Gastroesophageal sphincter (tissue), 4 donors: Measurements from ENCODE around the gene RNF44. TPM values are rescaled to one million over a fixed set of nuclear protein-coding genes. Genes with fewer than 3 reads are reported as not detected.
"Not testable (repeated sequence)": the region's sequence is repeated elsewhere in the genome, so short reads cannot be mapped to it uniquely, and the experiment has no call there.

Experiments used
- ATAC-seq: fragments of 150-250 bp; one replicate; pipeline ENCODE4 v1.9.1; 2016; ENCODE audit warnings: mild to moderate bottlenecking, moderate library complexity
- H3K27ac ChIP-seq, 4 donors: fragments of 200-600 bp; sonication (generic) in 3 of 4; 1 replicate in 3 of 4; 2 replicates in 1 of 4; pipeline ENCODE4 v1.5.1; 2016 to 2019
- H3K27me3 ChIP-seq: fragments of 200-600 bp; sonication (generic); one replicate; pipeline ENCODE4 v1.5.1; 2019
- H3K36me3 ChIP-seq, 2 donors: fragments of 200-600 bp; sonication (generic); one replicate each; pipeline ENCODE4 v1.5.1; 2019; ENCODE audit warnings: control low read depth in 1 of 2
- H3K4me1 ChIP-seq, 3 donors: fragments of 200-600 bp; sonication (generic); 1 replicate in 2 of 3; 2 replicates in 1 of 3; pipeline ENCODE4 v1.5.1; 2016 to 2019; ENCODE audit warnings: control low read depth in 2 of 3
- H3K4me3 ChIP-seq, 2 donors: fragments of 200-600 bp; sonication (generic); one replicate each; pipeline ENCODE4 v1.5.1; 2019; ENCODE audit warnings: mild to moderate bottlenecking in 1 of 2, moderate library complexity in 1 of 2
- H3K9me3 ChIP-seq, 3 donors: fragments of 200-600 bp; sonication (generic); one replicate each; pipeline ENCODE4 v1.5.1; 2017 to 2019; ENCODE audit warnings: control low read depth in 2 of 3
- EP300 ChIP-seq: sonication (generic); formaldehyde crosslinking; IDR thresholded peaks from one replicate; pipeline ENCODE4 v1.6.1; 2017; ENCODE audit warnings: antibody characterized with exemption, mild to moderate bottlenecking
- POLR2A ChIP-seq, 2 donors: fragments of 450-650 bp; IDR thresholded peaks; one replicate each; pipeline ENCODE4 v1.6.1; 2017; ENCODE audit warnings: antibody characterized with exemption in 2 of 2, mild to moderate bottlenecking in 2 of 2, moderate library complexity in 1 of 2
- POLR2AphosphoS5 ChIP-seq: sonication (generic); formaldehyde crosslinking; IDR thresholded peaks from one replicate; pipeline ENCODE4 v1.6.1; 2017; ENCODE audit warnings: antibody characterized with exemption
- WGBS, 2 donors: methylation state at CpG; one replicate each; pipeline ENCODE4 v1.1.5; 2018; ENCODE audit warnings: low coverage in 1 of 2; 5-methylcytosine and 5-hydroxymethylcytosine counted together
- total RNA-seq, 4 donors: library from RNA; depleted of rRNA; stranded (reverse); fragments of >200 nt; gene quantifications; one replicate each; pipeline ENCODE4 v1.1.0, GENCODE V29; 2016
- TF ChIP-seq, protein P1 (sequence below), 4 experiments: fragments of 200-600 bp in 2 of 4; fragments of 450-650 bp in 2 of 4; sonication (generic) in 1 of 4; IDR thresholded peaks; one replicate each; pipeline ENCODE4 v1.5.1; 2017 to 2019; ENCODE audit warnings: antibody characterized with exemption in 4 of 4, mild to moderate bottlenecking in 2 of 4, moderate library complexity in 2 of 4

The RNF44 gene
- total RNA-seq, 4 donors from 2014 or later = 8.9 to 15.9 (median 12.4) TPM

DNA sequence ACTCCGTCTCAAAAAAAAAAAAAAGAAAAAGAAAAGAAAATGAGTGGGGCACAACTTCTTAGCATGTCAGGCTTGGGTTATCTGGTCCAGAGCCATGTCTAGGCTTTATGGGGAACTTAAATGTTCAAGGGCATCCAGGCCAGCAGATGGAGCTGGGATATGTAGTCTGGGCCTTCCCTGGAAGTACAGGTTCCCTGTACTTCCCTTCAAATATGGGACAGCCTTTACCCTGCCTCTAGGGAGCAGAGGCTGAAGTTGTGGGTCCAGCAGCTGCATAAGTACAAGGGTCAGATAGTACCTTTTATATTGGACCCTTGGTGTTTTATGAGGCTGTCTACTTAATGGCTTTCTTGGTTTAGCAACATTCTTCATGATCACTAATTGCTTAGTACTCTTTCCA is 46.9 kb downstream of the RNF44 start:
- TF ChIP-seq, protein P1, sequence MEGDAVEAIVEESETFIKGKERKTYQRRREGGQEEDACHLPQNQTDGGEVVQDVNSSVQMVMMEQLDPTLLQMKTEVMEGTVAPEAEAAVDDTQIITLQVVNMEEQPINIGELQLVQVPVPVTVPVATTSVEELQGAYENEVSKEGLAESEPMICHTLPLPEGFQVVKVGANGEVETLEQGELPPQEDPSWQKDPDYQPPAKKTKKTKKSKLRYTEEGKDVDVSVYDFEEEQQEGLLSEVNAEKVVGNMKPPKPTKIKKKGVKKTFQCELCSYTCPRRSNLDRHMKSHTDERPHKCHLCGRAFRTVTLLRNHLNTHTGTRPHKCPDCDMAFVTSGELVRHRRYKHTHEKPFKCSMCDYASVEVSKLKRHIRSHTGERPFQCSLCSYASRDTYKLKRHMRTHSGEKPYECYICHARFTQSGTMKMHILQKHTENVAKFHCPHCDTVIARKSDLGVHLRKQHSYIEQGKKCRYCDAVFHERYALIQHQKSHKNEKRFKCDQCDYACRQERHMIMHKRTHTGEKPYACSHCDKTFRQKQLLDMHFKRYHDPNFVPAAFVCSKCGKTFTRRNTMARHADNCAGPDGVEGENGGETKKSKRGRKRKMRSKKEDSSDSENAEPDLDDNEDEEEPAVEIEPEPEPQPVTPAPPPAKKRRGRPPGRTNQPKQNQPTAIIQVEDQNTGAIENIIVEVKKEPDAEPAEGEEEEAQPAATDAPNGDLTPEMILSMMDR (IDR thresholded peaks at IDR 0.05) = no peak
- TF ChIP-seq EP300 (no peak), POLR2AphosphoS5 (no peak), POLR2A (IDR thresholded peaks at IDR 0.05) (no peak)
- WGBS, 2 donors = 100% methylated on average over 1 of the region's 1 CpG; no CpG with 5 or more reads in 1 of the 2 donors
- H3K9me3 ChIP-seq = no peaks in the 10 kb centered on the region
- H3K4me3 ChIP-seq = no peak overlapping the region
- H3K27me3 ChIP-seq = no peaks in the 10 kb centered on the region
- H3K4me1 ChIP-seq = peaks cover 0 to 4% (median 0%) of the 10 kb centered on the region in 3 donors
- H3K36me3 ChIP-seq = peaks cover 3 to 99% of the 10 kb centered on the region in 2 donors
- H3K27ac ChIP-seq = no peak overlapping the region
- no peak for ATAC-seq

DNA sequence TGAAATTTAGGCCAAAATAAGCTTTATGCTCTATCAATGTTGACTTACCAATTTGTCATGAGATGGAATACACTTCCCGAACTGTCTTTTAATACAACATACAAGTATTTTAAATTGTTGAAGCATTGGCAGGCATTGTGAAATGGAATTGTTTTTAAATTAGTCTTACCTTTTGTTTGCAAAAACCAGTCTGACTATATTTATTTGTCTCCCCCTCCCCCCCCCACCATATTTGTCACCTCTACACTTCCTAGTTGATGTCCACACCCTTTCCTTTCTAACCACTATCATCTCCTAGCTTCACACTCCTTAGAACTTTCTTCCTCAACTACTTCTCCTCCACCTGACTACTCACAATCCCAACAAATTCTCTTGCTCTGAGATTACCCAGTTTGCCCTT is 48.1 kb downstream of the RNF44 start:
- 94 to 100% methylated on average over 1 of the region's 1 CpG for WGBS, 2 donors
- no peaks in the 10 kb centered on the region for H3K27me3 ChIP-seq
- H3K4me1 ChIP-seq = peaks cover 0 to 4% (median 0%) of the 10 kb centered on the region in 3 donors
- H3K36me3 ChIP-seq = peaks cover 0 to 94% of the 10 kb centered on the region in 2 donors
- H3K4me3 ChIP-seq = no peak overlapping the region
- no peak overlapping the region for H3K27ac ChIP-seq
- H3K9me3 ChIP-seq = no peaks in the 10 kb centered on the region
- no peak for TF ChIP-seq POLR2AphosphoS5
- no peak for TF ChIP-seq POLR2A (IDR thresholded peaks at IDR 0.05)
- TF ChIP-seq, protein P1 (IDR thresholded peaks at IDR 0.05) = no peak
- no peak for TF ChIP-seq EP300
- ATAC-seq = no peak

DNA sequence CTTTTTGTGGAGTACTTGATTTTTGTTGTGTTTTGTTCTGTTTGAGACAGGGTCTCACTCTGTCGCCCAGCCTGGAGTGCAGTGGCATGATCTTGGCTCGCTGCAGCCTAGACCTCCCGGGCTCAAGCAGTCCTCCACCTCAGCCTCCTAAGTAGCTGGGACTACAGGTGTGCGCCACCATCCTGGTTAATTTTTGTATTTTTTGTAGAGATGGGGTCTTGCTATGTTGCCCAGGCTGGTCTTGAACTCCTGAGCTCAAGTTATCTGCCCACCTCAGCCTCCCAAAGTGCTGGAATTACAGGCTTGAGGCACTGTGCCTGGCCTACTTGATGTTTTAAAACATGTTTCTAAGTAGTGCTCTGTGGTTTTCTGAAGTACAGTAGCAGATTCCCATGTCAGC is 50.0 kb downstream of the RNF44 start:
- not testable (repeated sequence) for H3K27me3 ChIP-seq, ATAC-seq, H3K4me1 ChIP-seq, H3K4me3 ChIP-seq, H3K27ac ChIP-seq, H3K9me3 ChIP-seq
- WGBS, 2 donors = 100% methylated on average over 2 to 3 of the region's 4 CpGs
- H3K36me3 ChIP-seq = peaks cover 0 to 86% of the 10 kb centered on the region in 2 donors

DNA sequence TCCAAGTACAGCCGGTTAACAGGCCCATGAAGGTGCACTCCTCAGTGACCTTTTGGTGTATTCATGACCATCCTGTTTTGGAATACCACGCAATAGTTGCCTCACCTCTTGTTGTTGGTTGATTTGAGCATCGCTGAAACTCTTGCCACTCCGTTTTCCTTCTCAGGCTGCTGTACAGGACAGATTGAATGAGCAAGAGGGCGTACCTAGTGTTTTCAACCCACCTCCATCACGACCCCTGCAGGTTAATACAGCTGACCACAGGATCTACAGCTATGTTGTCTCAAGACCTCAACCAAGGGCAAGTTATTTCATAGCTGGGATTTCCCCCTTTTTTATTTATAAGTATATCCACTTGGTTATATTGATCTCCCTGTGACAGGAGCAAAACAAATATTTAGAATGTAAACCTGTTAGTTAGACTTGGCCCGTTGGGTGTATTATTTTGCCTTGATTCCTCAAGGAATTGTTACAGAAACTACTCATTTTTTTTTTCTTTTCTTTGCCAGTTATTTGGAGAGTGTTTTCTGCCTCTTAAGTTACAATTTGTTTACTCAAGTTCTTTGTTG is 50.9 kb downstream of the RNF44 start:
- no peak for TF ChIP-seq EP300
- TF ChIP-seq, protein P1 (IDR thresholded peaks at IDR 0.05) = no peak
- TF ChIP-seq POLR2A (IDR thresholded peaks at IDR 0.05) = no peak
- no peak for TF ChIP-seq POLR2AphosphoS5
- no peaks in the 10 kb centered on the region for H3K27me3 ChIP-seq
- no peaks in the 10 kb centered on the region for H3K4me1 ChIP-seq
- no peak overlapping the region for H3K4me3 ChIP-seq
- WGBS, 2 donors = 75 to 92% methylated on average over 6 to 7 of the region's 7 CpGs
- ATAC-seq = no peak
- H3K27ac ChIP-seq = no peak overlapping the region
- H3K36me3 ChIP-seq = peaks cover 0 to 86% of the 10 kb centered on the region in 2 donors
- H3K9me3 ChIP-seq = no peaks in the 10 kb centered on the region

DNA sequence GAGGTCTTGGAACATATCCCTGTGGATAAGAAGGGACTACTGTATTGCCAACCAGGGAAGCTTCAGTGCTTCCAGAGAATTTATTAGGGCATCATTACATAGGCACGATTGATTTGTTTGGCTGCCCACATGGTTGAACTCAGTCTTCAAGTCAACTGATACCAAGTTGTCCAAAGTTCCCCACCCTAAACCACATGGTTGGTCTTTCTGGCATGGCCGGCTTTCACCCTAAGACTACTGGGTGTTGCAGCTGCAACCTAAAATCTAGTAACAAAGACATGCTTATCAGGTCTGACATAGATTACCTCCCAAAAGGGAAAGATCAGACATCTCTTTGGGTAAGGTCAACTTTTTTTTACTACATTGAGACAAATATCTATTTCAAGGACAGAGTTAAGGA is 52.0 kb downstream of the RNF44 start:
- H3K4me1 ChIP-seq = no peaks in the 10 kb centered on the region
- no peak for TF ChIP-seq POLR2AphosphoS5
- no peak for TF ChIP-seq POLR2A (IDR thresholded peaks at IDR 0.05)
- no peak for TF ChIP-seq EP300
- TF ChIP-seq, protein P1 (IDR thresholded peaks at IDR 0.05) = no peak
- no peaks in the 10 kb centered on the region for H3K9me3 ChIP-seq
- no peaks in the 10 kb centered on the region for H3K27me3 ChIP-seq
- H3K27ac ChIP-seq = no peak overlapping the region
- no peak for ATAC-seq
- WGBS, 2 donors = 40 to 80% methylated on average over 1 to 2 of the region's 2 CpGs
- H3K36me3 ChIP-seq = peaks cover 0 to 86% of the 10 kb centered on the region in 2 donors
- H3K4me3 ChIP-seq = no peak overlapping the region
